Stomach (tissue), 9 donors: Measurements from ENCODE around the gene CYTH2. TPM values are rescaled to one million over a fixed set of nuclear protein-coding genes. Genes with fewer than 3 reads are reported as not detected.

Experiments used
- DNase-seq, 2 donors: peaks; one replicate each; pipeline versions ENCODE4 v3.0.0 to v3.0.0-alpha.2; 2013 to 2019
- H3K27ac ChIP-seq, 5 donors: fragments of 200-600 bp in 4 of 5; sonication (generic) in 4 of 5; one replicate each; pipeline ENCODE4 v1.5.1; 2013 to 2019; ENCODE audit warnings: mild to moderate bottlenecking in 1 of 5, moderate library complexity in 1 of 5
- H3K27me3 ChIP-seq, 3 donors: fragments of 200-600 bp; sonication (generic); one replicate each; pipeline ENCODE4 v1.5.1; 2017 to 2019; ENCODE audit warnings: mixed run types in 1 of 3
- H3K36me3 ChIP-seq, 4 donors: fragments of 200-600 bp; sonication (generic); 1 replicate in 3 of 4; 2 replicates in 1 of 4; pipeline ENCODE4 v1.5.1; 2016 to 2019
- H3K4me1 ChIP-seq, 4 donors: fragments of 200-600 bp; sonication (generic); one replicate each; pipeline ENCODE4 v1.5.1; 2016 to 2019
- H3K4me3 ChIP-seq, 4 donors: fragments of 200-600 bp; sonication (generic) in 3 of 4; one replicate each; pipeline ENCODE4 v1.5.1; 2016 to 2019; ENCODE audit warnings: mild to moderate bottlenecking in 1 of 4
- H3K9me3 ChIP-seq, 4 donors: fragments of 200-600 bp; sonication (generic); one replicate each; pipeline ENCODE4 v1.5.1; 2016 to 2019
- EP300 ChIP-seq: sonication (generic); formaldehyde crosslinking; IDR thresholded peaks from one replicate; pipeline ENCODE4 v1.6.1; 2017; ENCODE audit warnings: antibody characterized with exemption
- POLR2A ChIP-seq, 4 donors: fragments of 450-650 bp; IDR thresholded peaks; one replicate each; pipeline ENCODE4 v1.6.1; 2016; ENCODE audit warnings: antibody characterized with exemption in 4 of 4, control low read depth in 2 of 4, mild to moderate bottlenecking in 1 of 4, moderate library complexity in 1 of 4
- POLR2AphosphoS5 ChIP-seq, 3 donors: sonication (generic); formaldehyde crosslinking; IDR thresholded peaks; one replicate each; pipeline ENCODE4 v1.6.1; 2016; ENCODE audit warnings: antibody characterized with exemption in 3 of 3
- WGBS, 5 donors: extraction: QIAGEN DNeasy Blood & Tissue Kit in 3 of 5; methylation state at CpG; one replicate each; pipeline versions ENCODE4 v1.1.5 to v1.1.7; 2013 to 2018; 5-methylcytosine and 5-hydroxymethylcytosine counted together
- intact Hi-C: fragments of 100-400 bp; cut with DNase I; formaldehyde crosslinking; loops from one replicate; pipeline ENCODE4 v1.15.1; 2023; ENCODE audit warnings: low total_unique reads
- polyA plus RNA-seq, 3 donors: library from polyadenylated mRNA; stranded (reverse); fragments of 200-250 nt; gene quantifications; one replicate each; pipeline ENCODE4 v1.2.3, GENCODE V29; 2013
- total RNA-seq, 5 donors: library from RNA; depleted of rRNA; stranded (reverse); fragments of >200 nt; gene quantifications; one replicate each; pipeline versions ENCODE4 v1.1.0 to v1.2.3, GENCODE V29; 2014 to 2016
- TF ChIP-seq, protein P1 (sequence below), 7 experiments: fragments of 450-650 bp in 4 of 7; fragments of 200-600 bp in 3 of 7; sonication (generic) in 3 of 7; IDR thresholded peaks; one replicate each; pipeline ENCODE4 v1.5.1; 2016 to 2019; ENCODE audit warnings: antibody characterized with exemption in 7 of 7, control low read depth in 2 of 7, mild to moderate bottlenecking in 1 of 7
- donor health status: healthy with polysubstance abuse.
- donor health status: Bipolar disorder and iron deficiency.
- donor health status: healthy.

The CYTH2 gene
- total and polyA plus RNA-seq, 8 donors: 39.3 to 229 (median 69.4) TPM

DNA sequence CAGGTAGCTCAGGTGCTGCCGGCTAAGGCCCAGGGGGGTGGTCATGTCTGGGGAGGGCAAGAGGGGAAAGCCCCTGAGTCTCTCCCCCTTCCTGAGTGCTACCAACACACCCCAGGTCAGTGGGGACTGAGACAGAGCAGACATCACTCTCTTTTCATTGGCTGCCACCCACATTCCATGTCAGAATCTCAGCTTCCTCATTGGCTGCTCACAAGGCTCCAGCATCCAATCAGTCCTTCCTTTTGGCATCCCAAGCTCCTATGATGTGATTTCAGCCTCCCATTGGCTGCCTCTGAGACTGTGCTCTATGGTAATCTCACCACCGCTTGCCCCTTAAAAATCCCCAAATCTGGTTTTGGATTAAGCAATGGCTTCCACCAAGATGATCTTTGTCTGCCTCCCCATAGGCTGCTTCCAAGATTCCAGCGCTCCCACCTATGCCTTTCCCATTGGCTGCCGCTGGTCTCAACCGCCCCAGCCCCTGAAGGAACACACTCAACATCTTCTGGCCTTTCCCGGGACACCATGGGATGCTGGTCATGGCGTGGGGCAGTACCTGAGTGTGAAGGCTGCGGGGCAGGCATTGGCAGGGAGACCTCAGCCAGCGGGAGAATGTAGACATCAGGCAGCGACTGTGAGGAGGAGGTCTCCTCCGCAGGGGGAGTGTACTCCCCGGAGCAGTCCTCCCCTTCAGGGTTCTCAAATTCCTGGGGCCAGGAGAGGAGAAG is 40.5 kb downstream of the CYTH2 start:
- no peak for DNase-seq
- TF ChIP-seq POLR2AphosphoS5 (IDR thresholded peaks at IDR 0.05) (no peak), POLR2A (IDR thresholded peaks at IDR 0.05) (no peak), EP300 (no peak)
- TF ChIP-seq, protein P1, sequence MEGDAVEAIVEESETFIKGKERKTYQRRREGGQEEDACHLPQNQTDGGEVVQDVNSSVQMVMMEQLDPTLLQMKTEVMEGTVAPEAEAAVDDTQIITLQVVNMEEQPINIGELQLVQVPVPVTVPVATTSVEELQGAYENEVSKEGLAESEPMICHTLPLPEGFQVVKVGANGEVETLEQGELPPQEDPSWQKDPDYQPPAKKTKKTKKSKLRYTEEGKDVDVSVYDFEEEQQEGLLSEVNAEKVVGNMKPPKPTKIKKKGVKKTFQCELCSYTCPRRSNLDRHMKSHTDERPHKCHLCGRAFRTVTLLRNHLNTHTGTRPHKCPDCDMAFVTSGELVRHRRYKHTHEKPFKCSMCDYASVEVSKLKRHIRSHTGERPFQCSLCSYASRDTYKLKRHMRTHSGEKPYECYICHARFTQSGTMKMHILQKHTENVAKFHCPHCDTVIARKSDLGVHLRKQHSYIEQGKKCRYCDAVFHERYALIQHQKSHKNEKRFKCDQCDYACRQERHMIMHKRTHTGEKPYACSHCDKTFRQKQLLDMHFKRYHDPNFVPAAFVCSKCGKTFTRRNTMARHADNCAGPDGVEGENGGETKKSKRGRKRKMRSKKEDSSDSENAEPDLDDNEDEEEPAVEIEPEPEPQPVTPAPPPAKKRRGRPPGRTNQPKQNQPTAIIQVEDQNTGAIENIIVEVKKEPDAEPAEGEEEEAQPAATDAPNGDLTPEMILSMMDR (IDR thresholded peaks at IDR 0.05): no peak
- H3K27ac ChIP-seq: no peak overlapping the region
- peaks cover 20 to 39% (median 31%) of the 10 kb centered on the region in 4 donors for H3K4me1 ChIP-seq
- H3K27me3 ChIP-seq: peaks cover 17 to 47% (median 27%) of the 10 kb centered on the region in 3 donors
- intact Hi-C loops: loop anchor here (5.0 kb wide), 1 partner anchor 78 kb away; no protein-coding TSS in a partner anchor
- H3K36me3 ChIP-seq: no peaks in the 10 kb centered on the region
- no peaks in the 10 kb centered on the region for H3K9me3 ChIP-seq
- H3K4me3 ChIP-seq: no peak overlapping the region
- 74 to 84% (median 82%) methylated on average over 12 of the region's 12 CpGs for WGBS, 5 donors

DNA sequence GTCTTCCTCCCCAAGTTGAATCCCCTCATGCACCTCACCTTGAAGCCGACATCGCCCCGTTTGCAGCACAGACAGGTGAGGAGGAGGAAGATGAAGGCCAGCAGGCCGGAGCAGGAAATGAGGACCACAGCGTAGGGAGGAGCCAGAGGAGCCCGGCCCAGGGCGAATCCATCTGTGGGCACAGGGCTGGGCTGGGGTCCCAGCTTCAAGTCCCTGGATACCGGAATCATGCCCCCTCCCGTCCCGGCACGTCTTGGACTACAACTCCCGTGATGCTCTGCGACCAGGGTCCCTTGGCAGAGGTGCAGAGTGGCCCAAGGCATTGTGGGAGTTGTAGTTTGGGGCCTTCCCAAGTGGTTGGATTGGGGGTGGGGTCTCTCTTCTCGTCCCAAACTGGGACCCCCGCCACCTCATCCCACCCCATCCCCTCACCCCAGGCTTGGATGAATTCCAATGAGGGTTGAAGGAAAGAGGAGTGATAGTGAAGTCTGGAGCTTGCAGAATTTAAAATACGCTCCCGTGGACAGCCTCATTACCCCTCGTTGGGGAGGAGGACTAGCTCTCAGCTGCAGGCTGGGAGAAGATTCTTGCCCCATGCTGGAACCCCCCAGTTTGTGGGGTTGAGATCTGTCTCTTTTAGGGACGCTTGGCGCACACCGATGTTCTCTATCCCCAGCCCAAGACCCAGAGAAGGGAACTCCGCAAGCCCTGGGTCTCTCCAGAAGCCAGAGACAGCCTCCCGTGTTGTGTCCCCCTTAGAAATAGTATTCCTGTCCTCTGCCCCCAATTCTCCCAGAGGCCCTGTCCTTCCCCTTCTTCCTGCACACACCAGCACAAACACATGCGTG is 41.5 kb downstream of the CYTH2 start:
- DNase-seq: peak; percentile 67 to 83
- Histone ChIP-seq H3K27ac (no peak overlapping the region), H3K36me3 (no peaks in the 10 kb centered on the region), H3K27me3 (peaks cover 17 to 47% (median 27%) of the 10 kb centered on the region in 3 donors), H3K4me1 (peaks cover 20 to 39% (median 31%) of the 10 kb centered on the region in 4 donors), H3K9me3 (no peaks in the 10 kb centered on the region), H3K4me3 (peak overlapping the region; percentile 8 to 39 (median 22))
- intact Hi-C loops: no loop called here
- TF ChIP-seq POLR2AphosphoS5 (IDR thresholded peaks at IDR 0.05) (peak in 1 of 3 donors; percentile 42), EP300 (no peak)
- 12 to 16% (median 15%) methylated on average over 22 to 24 of the region's 24 CpGs for WGBS, 5 donors

DNA sequence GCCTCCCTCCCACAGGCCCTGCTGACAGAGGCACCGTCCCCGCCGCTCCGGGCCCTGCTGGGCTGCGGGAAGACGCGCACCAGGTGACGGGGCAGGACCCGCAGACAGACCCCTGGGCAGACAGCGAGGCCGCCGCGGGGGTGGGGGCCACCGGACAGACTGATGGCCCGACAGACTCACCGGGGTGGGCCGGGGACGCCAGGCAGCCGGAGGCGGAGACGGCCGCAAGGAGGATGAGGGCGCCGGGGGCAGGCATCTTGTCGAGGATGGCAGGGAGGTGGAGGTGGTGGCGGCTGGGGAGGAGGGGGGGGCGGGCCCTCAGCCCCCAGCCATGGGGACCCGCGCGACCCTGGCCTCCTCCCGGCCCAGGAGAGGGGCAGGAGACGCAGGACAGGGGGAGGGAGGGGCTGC is 42.2 kb downstream of the CYTH2 start:
- Histone ChIP-seq H3K4me1 (peaks cover 20 to 39% (median 31%) of the 10 kb centered on the region in 4 donors), H3K9me3 (no peaks in the 10 kb centered on the region), H3K27ac (no peak overlapping the region), H3K4me3 (peak overlapping the region; percentile 8 to 39 (median 22)), H3K36me3 (no peaks in the 10 kb centered on the region), H3K27me3 (peaks cover 17 to 47% (median 27%) of the 10 kb centered on the region in 3 donors)
- WGBS, 5 donors: 0 to 2% (median 1%) methylated on average over 8 to 31 of the region's 32 CpGs
- peak in 1 of 2 donors; percentile 23 for DNase-seq
- TF ChIP-seq, protein P1 (IDR thresholded peaks at IDR 0.05): no peak
- TF ChIP-seq POLR2AphosphoS5 (IDR thresholded peaks at IDR 0.05) (no peak), POLR2A (IDR thresholded peaks at IDR 0.05) (no peak), EP300 (no peak)
- intact Hi-C loops: no loop called here

DNA sequence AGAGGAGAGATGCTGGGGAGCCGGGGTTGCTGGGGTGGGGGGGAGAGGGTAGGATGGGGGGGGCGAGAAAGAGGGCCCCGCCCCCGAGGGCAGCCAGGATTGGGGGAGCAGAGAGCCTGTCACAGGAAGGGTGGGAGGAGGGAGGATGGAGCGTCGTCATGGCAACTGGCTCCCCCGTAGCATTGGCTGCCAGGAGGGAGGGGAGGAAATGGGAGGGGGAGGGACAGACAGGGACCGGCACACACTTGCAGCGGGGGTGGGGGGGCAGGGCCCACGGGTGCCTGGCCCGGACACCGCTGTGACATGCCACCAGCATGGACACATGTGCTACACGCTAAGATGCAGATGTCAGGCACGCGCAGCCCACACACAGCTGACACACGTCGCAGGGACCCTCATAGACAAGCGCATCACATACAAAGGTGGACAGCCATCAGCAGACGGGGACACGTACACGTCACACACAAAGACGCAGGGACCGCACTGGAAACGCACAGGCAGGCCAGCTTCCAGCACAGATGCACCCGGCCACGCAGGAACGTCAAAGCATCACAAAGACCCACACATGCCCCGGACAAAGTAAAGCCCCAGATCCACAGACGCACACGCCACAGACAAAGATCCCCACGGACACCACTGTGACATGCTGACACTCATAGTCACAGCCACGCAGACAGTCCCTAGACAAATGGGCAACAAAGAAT is 42.8 kb downstream of the CYTH2 start, which contains the start of gene LMTK3:
TSS of gene LMTK3 (minus strand) at position 36 of the 704 bp plus-strand sequence. CDS start 259 bp downstream, outside the sequence.
- H3K9me3 ChIP-seq: no peaks in the 10 kb centered on the region
- no peak within 1 kb of the TSS for H3K27ac ChIP-seq
- no peak for TF ChIP-seq POLR2A (IDR thresholded peaks at IDR 0.05)
- TF ChIP-seq EP300: no peak
- no peak for TF ChIP-seq POLR2AphosphoS5 (IDR thresholded peaks at IDR 0.05)
- TF ChIP-seq, protein P1 (IDR thresholded peaks at IDR 0.05): no peak
- DNase-seq: peak in 1 of 2 donors; percentile 79
- peaks cover 17 to 47% (median 27%) of the 10 kb centered on the region in 3 donors for H3K27me3 ChIP-seq
- H3K36me3 ChIP-seq: no peaks in the 10 kb centered on the region
- 3 to 13% (median 10%) methylated on average over 13 to 32 of the region's 32 CpGs for WGBS, 5 donors
- intact Hi-C loops: no loop called here
- peaks cover 20 to 39% (median 31%) of the 10 kb centered on the region in 4 donors for H3K4me1 ChIP-seq
- H3K4me3 ChIP-seq: peak within 1 kb of the TSS; percentile 8 to 39 (median 22)
